ENCODE results near the gene LAMC1.

The LAMC1 gene

DNA sequence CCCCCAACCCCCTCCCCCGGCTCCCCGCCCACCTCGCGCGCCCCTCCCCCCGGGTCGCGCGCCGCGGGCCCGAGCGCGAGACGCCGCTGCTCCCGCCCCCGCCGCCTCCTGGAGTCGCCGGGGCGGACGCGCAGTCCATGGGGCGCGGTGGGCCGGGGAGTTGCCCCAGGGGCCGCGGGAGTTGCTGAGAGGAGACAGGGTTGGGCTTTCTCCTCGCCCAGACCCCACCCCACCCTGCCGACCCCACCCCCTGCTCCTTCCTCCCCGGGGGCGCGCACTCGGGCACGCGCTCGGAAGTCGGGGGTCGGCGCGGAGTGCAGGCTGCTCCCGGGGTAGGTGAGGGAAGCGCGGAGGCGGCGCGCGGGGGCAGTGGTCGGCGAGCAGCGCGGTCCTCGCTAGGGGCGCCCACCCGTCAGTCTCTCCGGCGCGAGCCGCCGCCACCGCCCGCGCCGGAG lies at the start of gene LAMC1:
Gene LAMC1 (plus strand): TSS at position 275 of the 455 bp plus-strand sequence. CDS start 297 bp downstream, outside the sequence.
- peak; percentile 86 for DNase-seq

DNA sequence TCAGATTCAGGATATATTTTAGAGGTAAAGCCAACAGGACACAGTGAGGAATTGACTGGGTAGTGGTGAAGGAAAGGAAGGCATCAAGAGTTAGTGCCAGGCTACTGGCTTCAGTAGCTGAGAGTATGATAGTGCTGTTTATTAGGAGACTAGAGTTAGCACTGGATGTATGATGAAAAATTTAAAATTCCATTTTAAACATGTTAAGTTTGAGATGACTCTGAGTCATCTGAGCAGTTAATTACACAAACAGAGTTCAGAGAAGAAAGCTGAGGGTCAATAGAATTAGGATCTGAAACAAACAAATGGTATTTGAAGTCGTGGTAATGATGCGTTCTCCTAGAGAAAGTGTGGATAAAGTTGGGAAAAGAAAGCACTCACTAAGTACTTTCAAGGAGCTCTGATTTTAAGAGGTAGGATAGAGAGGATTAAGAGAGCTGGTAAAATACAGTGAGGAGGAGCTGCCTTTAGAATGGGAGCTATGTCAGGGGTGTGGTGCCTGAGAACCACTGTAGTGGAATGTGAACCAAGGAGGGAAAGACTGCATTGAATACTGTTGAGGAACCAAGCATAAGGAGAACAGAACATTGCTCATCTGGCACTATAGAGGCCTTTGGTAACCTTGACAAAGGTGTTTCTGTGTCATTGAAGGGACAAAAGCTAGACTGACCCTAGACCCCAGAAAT lies 48.6 kb upstream of the LAMC1 start:
- DNase-seq = no peak

DNA sequence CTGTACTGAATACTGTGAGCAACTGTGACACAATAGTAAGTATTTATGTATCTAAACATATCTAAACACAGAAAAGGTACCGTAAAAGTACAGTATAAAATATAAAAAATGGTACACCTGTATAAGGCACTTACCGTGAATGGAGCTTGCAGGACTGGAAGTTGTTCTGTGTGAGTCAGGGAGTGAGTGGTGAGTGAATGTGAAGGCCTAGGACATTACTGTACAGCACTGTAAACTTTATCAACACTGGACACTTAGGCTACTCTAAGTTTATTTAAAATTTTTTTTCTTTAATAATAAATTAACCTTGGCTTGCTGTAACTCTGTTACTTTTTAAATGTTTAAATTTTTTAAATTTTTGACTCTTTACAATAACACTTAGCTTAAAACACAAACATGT lies 45.7 kb upstream of the LAMC1 start:
- no peak for DNase-seq

DNA sequence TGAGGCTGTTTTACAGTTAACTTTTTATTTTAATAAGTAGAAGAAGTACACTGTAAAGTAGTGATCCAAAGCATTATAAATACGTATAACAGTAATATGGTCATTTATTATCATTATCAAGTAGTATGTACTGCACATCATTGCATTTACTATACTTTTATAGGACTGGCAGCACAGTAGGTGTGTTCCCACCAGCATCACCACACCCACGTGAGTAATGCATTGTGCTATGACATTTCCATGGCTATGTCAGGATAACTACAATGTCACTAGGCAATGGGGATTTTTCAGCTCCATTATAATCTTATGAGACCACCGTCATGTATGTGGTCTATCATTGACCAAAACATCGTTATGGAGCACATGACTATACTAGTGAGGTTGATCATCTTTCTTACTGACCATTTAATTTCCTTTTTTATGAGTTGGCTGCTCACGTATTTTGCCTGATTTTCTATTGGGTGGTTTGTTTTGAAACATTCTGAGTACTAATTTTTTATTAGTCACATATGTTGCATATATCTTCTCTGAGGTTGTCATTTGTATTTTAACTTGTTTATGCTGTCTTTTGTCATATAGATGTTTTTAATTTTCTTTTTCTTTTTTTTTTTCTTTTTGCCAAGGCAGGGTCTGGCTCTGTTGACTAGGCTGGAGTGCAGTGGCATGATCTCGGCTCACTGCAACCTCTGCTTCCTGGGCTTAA lies 44.9 kb upstream of the LAMC1 start:
- DNase-seq = no peak

DNA sequence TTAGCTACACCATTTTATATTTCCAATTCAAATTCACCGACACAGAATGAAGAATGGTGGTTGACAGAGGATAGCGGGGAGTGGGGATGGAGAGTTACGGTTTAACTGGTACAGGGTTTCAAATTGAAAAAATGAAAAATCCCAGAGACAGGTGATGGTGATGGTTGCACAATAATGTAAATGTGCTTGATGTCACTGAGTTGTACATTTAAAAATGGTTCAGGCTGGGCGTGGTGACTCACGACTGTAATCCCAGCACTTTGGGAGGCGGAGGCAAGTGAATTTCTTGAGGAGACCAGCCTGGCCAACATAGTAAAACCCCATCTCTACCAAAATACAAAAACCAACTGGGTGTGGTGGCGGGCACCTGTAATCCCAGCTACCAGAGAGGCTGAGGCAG lies 39.1 kb upstream of the LAMC1 start:
- no peak for DNase-seq

DNA sequence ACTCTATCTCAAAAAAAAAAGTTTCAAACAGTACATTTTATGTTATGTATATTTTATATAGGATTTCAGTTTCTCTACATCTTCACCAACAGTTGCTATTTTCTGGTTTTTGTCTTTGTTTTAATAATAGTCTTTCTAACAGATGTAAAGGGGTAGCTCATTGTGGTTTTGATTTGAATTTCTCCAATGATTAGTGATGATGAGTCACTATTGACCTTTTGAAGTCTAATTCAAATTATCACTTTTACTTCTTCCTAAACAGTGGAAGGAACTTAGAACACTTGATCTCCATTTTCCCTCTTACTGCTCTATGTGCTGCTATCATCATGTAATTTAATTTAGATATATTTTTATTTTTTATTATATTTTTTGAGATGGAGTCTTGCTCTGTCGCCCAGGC lies 38.6 kb upstream of the LAMC1 start:
- DNase-seq = no peak

DNA sequence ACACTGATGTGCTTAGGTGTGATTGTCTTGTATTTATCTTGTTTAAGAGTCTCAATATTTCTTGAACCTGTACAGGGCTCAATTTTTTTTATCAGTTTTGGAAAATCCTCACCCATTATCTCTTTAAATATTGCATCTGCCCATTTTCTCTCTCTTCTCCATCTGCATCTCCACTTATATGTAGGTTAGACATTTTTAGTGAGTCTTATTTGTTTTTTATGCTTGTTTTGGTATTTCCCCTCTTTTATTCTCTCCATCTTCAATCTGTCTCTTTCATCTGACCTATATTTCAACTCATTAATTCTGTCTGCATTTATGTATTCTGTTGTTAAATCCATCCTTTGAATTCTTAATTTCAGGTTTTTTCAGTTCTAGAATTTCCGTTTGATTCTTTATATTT lies 37.3 kb upstream of the LAMC1 start:
- no peak for DNase-seq

DNA sequence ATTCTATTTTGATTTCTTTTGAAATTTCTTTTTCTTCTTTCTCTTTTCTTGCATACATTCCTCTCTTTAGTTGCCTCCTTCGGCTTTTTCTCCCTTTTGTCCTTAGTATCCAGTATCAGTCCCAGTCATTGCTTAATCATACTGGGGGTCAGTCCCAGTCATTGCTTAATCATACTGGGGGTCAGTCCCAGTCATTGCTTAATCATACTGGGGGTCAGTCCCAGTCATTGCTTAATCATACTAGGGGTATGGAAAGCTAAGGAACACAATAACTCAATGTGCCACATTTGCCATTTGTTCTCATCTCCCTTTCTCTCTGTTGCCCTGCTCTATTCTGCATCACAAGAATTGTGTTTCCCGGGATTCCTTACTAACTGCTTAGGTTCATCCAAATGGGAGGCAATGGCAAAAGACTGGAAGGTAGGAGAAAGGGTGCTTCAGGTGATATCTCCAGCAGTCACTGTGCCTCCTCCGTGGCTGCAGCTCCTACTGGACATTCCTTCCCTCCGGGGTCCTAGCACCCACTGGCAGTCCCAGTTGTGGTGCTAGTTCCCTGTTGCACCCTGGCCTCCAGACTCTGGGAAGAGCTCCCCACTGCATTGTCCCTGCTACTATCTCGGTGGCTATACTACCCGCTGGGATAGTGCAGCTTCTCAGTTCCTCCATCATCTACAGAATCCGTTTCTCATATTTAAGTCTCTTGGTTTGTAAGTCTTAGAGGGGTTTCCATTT lies 32.6 kb upstream of the LAMC1 start:
- no peak for DNase-seq

DNA sequence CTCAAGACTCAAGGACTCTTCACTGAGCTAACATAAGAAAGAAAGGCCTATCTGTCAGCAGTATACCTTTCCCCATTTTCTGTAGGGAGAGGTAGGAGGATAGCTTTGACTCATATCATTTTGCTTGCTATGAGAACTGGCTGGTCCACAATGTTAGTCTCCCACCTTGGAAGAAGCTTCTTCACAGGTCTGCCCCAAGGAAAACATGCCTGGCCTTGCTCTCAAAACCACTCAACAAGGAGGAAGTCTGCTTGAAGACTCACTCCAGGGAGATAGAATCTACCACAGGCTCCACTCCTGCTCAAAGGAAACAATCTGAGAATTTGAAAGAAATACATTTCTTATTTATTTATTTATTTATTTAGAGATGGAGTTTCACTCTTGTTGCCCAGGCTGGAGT lies 29.5 kb upstream of the LAMC1 start:
- no peak for DNase-seq

DNA sequence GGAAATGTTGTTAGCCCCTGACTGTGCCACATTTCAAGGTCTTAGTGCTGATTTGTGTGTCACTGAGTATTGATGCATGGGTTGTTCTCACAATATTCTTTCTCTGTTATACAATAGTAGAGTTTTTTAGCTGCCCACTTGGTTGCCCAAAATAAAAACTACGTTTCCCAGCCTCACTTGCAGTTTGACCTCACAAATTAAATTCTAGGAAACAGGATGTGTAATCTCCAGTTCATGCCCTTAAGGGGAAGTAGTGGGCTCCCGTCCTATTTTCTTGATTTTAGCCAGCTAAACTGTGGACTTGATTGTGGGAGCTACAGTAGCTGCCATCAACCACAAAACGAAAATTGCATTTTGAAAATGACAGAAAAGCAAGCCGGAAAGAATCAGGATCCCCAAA lies 27.3 kb upstream of the LAMC1 start:
- DNase-seq = no peak

DNA sequence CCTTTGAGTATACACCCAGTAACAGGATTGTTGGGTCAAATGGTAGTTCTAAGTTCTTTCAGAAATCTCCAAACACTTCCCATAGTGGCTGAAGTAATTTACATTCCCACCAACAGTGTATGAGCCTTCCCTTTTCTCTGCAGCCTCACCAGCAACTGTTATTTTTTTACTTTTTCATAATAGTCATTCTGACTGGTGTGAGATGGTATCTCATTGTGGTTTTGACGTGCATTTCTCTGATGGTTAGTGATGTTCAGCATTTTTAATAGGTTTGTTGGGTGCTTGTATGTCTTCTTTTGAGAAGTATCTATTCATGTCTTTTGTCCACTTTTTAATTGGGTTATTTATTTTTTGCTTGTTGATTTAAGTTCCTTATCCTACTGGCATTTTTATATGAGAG lies 26.4 kb upstream of the LAMC1 start:
- no peak for DNase-seq

DNA sequence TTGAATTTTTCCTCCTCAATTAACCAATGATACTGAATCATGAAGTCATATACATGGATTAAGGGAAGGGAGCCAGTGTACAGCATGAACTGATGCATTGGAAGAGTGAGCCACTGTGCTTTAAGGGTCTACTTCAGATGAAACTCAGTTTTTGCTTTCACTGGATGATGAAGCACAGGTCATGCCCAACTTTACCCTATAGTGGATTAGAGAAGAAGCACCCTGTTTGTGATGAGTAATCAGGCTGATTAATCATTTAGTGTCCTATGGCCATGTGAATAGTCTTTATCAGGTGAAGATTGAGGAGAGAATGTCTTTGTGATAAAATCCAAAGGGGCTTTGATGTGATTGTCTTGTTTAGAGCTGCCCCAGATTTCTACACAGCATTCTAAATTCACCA lies 24.7 kb upstream of the LAMC1 start:
- DNase-seq = no peak

DNA sequence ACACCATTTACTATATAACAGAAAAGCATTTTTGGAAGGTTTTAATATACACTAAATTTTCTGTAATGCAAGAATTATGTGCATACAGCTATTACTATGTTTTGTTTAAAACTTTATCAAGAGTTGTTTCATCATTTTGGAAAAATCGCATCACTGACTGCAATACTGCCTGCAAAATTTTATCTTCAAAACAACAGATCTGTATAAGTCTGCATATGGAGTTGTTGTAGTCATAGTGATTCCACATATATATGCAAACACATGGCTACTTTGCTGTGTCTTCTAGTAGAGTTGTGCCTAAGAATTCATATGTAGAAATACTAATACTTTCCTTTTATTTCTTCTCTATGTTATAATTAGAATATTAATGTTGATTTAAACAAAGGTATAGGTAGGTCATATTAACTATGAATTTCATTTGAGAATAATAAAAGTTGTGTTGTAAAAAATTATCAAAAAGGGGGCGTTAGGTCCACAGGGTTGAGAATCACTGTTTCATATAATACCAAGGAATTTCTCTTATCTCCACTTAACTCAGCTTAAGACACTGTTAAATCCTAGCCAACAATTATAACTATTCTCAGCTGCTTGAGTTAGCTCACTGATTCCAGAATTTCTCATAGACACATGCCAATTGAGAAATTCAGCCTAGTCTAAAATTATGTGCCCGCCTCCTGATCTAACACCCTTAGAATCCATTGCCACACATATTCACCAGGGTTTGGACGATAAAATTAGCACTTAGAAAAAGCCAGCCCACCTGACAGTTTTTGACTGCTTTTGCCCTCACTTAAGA lies 22.9 kb upstream of the LAMC1 start:
- no peak for DNase-seq

DNA sequence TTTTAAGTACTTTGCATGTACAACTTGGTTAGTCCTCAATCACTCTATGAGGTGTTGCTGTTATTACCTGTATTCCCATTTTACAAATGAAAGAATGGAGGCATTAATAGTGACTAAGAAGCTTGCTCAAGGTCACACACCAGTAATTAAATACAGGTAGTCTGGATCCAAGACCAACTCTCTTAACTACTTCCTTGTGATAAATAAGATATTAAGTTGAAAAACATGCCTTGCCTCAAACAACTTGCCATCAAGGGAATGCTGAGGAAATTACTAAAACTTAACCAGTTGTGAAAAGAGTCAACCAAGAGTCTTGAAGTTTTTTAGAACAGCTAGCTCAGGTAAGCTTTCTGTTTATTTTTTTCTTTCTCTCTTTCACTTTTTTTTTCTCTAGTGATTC lies 21.0 kb upstream of the LAMC1 start:
- no peak for DNase-seq

DNA sequence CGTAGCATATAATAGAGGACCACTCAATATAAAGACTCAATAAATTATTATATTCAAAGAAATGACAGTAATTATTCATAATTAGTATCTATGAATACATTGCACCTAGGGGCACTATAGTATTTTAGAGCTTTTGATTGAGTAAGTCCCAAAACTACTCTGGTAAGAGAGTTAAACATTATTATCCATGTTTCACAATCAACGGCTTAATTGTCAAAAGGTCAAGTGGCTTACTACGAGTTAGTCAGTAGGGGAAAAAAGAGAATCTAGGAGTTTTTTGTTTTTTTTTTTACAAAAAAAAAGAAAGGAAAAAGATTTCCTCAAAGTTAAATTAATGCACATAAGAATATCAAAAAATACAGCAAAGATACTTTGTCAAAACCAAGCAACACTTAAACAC lies 20.4 kb upstream of the LAMC1 start:
- DNase-seq = no peak

DNA sequence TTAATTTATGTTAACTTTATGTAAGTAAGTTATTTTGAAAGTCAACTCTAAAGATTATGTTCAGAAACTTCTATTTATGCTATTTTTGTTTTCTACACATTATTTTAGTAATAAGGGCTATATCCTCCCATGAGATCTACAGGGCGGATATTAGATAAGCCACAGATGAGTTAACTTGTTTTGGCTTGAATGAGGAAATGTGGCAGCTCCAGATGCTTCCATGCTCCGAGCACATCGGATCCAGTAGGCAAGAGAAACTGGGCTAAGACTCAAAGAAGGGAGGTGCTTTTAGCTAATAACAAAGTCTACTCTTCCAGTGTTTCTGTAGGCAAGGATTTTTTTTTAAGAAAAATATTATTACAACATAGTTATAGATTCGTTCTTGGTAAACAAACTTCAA lies 20.0 kb upstream of the LAMC1 start:
- no peak for DNase-seq

DNA sequence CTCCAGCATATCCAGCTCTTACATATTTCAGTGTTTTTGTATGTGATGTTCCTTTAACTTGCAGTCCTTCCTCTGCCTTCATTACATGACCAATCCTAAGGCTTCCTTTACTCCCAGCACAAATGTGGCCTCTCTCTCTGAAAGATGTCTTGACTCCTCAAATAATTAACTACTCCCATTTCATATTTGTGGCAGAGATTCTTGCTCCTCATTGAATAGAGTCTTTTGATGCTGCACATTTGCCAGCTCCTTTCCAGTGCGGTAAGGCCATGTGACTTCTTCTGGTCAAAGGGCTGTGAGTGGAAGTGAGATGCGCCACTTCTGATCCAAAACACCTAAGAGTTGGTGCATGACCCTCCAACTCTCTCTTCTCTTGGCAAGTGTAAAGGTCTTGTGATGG lies 19.1 kb upstream of the LAMC1 start:
- no peak for DNase-seq

DNA sequence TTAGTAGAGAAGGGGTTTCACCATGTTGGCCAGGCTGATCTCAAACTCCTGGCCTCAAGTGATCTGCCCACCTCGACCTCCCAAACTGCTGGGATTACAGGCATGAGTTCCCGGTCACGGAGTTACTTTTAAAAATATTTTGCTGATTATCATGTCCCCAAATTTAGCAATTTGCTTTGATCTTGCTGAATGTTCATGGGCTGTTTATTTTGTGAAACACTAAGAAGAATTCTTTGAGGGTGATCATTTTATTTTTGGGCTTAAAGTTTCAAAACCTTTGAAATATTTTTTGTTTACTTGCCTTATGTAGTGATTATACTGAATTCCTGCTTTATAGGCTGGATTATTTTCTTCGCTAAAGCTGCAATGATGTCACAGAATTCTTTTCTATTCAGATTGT lies 11.4 kb upstream of the LAMC1 start:
- DNase-seq = no peak

DNA sequence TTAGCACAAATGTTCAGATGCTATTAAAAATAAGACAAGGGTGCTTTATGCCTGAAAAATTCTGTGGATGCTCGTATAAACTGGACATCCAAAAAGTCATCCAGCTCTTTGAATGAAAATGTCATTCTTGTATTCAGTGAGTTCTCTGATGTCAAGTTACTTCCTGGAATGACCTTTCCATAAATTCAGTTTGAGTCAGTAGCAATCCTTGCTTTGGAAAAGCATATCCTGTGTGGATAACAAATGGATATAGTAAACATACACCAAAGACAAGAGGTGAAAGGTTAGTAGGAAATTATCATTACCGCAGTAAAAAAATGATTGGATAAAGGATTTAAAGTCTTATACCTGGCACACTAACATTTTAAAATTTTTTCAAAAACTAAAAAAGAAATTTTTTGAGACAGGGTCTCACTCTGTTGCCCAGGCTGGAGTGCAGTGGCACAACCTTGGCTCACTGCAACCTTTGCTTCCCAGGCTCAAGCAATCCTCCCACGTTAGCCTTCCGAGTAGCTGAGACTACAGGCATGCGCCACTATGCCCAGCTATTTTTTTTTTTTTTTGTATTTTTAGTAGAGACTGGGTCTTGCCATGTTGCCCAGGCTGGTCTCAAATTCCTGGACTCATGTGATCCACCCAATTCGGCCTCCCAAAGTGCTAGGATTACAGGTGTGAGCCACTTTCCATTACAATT lies 10.8 kb upstream of the LAMC1 start:
- DNase-seq = no peak

DNA sequence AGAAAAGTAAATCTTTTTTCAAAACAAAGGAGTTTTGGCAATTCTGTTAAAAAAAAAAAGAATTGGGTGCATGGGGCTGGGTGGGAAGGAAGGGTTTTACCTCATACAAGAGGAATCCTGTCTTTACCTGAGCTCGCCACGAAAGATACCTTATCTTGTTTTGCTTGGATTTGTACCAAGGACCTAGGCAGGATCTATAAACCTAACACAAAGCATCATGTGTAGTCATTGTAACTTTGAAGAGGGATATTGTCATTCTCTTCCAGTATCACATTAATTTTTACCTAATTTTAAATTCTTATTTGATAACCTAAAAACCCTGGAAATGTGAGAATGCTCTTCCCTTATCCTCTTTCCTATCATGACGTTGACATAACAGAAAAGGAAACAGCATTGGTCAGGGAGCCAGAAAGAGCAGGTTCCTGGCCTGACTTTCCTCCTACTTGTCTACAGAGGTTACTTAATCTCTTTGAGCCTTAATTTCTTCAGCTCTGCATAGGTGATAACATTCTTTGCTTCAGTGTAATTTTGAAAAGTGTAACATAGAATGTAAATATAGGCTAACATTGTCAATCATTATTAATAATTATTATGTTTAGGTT lies 4.0 kb upstream of the LAMC1 start:
- no peak for DNase-seq

DNA sequence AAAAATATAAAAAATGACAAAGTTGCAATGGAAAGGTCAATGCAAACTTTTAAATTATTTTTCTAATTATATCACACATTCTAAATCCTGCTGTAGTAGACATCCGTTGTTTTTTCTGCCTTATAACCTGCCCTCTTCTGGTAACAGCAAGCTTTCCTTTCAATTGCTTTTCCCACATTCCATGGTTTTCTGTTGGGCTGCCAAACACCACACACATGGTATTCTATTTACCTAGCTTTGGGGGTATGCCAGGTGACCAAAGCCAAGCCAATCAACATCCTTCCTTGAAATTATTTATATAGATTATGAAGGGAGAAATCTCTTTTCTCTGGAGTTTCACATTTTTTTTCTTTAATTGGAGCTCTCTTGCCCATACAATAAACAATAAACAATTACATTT lies 3.4 kb upstream of the LAMC1 start:
- peak; percentile 72 for DNase-seq
